GM12878 (cell line): ENCODE results near the gene MNAT1. TPM values are rescaled to one million over a fixed set of nuclear protein-coding genes. Genes with fewer than 3 reads are reported as not detected.
A peak's percentile ranks its signal among the peaks of the same experiment; 100 is the strongest.

Source experiments
- ATAC-seq: fragments of 200-7000 bp; cut with Tn5 transposase; 3 replicates; pipeline ENCODE4 v1.9.1; 2020; ENCODE audit warnings: mild to moderate bottlenecking, moderate library complexity
- BruUV-seq: library from RNA; stranded (reverse); fragments of 400-500 nt; replicated peaks from 2 replicates; lab custom pipeline; 2021; lab: Mats Ljungman, UMichigan
- CTCF ChIA-PET: fragments of 300-600 bp; sonication (Branson Sonifier 250); formaldehyde crosslinking; extraction: SDS; loops from one replicate; lab custom pipeline; 2021; ENCODE audit warnings: inconsistent platforms; lab: Yijun Ruan, JAX
- POLR2A ChIA-PET: fragments of 350-600 bp; formaldehyde crosslinking; extraction: SDS; loops from one replicate; lab custom pipeline; 2021; ENCODE audit warnings: inconsistent platforms; lab: Charles Lee
- RAD21 ChIA-PET: fragments of 300-600 bp; sonication (Branson Sonifier 250); formaldehyde crosslinking; loops from one replicate; lab custom pipeline; 2023; ENCODE audit warnings: antibody characterized with exemption; ENCODE audit not compliant: unreplicated experiment; lab: Charles Lee
- SMC1A ChIA-PET: fragments of 300-600 bp; sonication (Branson Sonifier 250); formaldehyde crosslinking; loops from one replicate; lab custom pipeline; 2023; ENCODE audit not compliant: unreplicated experiment, uncharacterized antibody; lab: Charles Lee
- DNase-seq: peaks from one replicate; pipeline ENCODE4 v3.0.0-alpha.2; 2011; ENCODE audit warnings: low read depth, low spot score
- FAIRE-seq: peaks from 3 replicates; lab custom pipeline; 2011; peaks lifted over from hg19 to GRCh38; lab: Jason Lieb, UNC
- H2AFZ ChIP-seq: 2 replicates; pipeline ENCODE4 v1.6.0; 2011; ENCODE audit warnings: low read depth, low read length, control low read depth; ENCODE audit not compliant: control insufficient read depth
- H3K27ac ChIP-seq: 2 replicates; pipeline ENCODE4 v1.5.1; 2011; ENCODE audit warnings: control low read depth; ENCODE audit not compliant: control insufficient read depth, insufficient read depth
- H3K27me3 ChIP-seq, 2 experiments: replicated peaks in 1 of 2; 2 replicates each; pipeline versions ENCODE4 v1.6.0 to v1.6.1; 2011; ENCODE audit warnings: low read length in 1 of 2; ENCODE audit not compliant: control insufficient read depth in 2 of 2, insufficient read depth in 2 of 2
- H3K36me3 ChIP-seq, 2 experiments: 2 replicates each; pipeline ENCODE4 v1.5.1; 2011; ENCODE audit warnings: low read length in 1 of 2; ENCODE audit not compliant: control insufficient read depth in 2 of 2, insufficient read depth in 2 of 2
- H3K4me1 ChIP-seq: 2 replicates; pipeline ENCODE4 v1.6.1; 2011; ENCODE audit warnings: mild to moderate bottlenecking, low read length, moderate library complexity, mixed read lengths; ENCODE audit not compliant: control insufficient read depth, insufficient read depth
- H3K4me2 ChIP-seq: 2 replicates; pipeline ENCODE4 v1.6.0; 2011; ENCODE audit warnings: control low read depth; ENCODE audit not compliant: control insufficient read depth, insufficient read depth
- H3K4me3 ChIP-seq: fragments of 200-600 bp; sonication (generic); 2 replicates; pipeline ENCODE4 v1.5.1; 2016
- H3K79me2 ChIP-seq: 2 replicates; pipeline ENCODE4 v1.6.0; 2011; ENCODE audit warnings: low read length; ENCODE audit not compliant: control insufficient read depth, insufficient read depth
- H3K9ac ChIP-seq: 2 replicates; pipeline ENCODE4 v1.8.0; 2011; ENCODE audit warnings: low read length, control low read depth, mixed read lengths; ENCODE audit not compliant: control insufficient read depth, insufficient read depth
- H3K9me3 ChIP-seq: replicated peaks from 3 replicates; pipeline ENCODE4 v1.5.1; 2011; ENCODE audit warnings: mild to moderate bottlenecking, low read length; ENCODE audit not compliant: control insufficient read depth, insufficient read depth
- H4K20me1 ChIP-seq: 2 replicates; pipeline ENCODE4 v1.6.0; 2011; ENCODE audit not compliant: control insufficient read depth, insufficient read depth
- CHD4 ChIP-seq: fragments of 200-600 bp; sonication (generic); IDR thresholded peaks from 2 replicates; pipeline ENCODE4 v1.6.1; 2016; ENCODE audit warnings: mild to moderate bottlenecking
- EGR1 ChIP-seq, 2 experiments: IDR thresholded peaks; 1 replicate in 1 of 2; 2 replicates in 1 of 2; pipeline ENCODE4 v1.6.1; 2011 to 2012; ENCODE audit warnings: low read depth in 2 of 2, low read length in 2 of 2, borderline replicate concordance in 1 of 2, mild to moderate bottlenecking in 1 of 2, moderate library complexity in 1 of 2
- JUND ChIP-seq: IDR thresholded peaks from 2 replicates; pipeline ENCODE4 v1.6.1; 2012; ENCODE audit warnings: low read depth, mild to moderate bottlenecking, low read length, improper control_type of control experiment, moderate library complexity
- LARP7 ChIP-seq: fragments of 450-650 bp; IDR thresholded peaks from 2 replicates; pipeline ENCODE4 v1.6.1; 2017; ENCODE audit warnings: mild to moderate bottlenecking
- NRF1 ChIP-seq: conservative IDR thresholded peaks from 2 replicates; pipeline ENCODE4 v1.6.1; 2011; ENCODE audit warnings: mild to moderate bottlenecking, low read depth, low read length, improper control_type of control experiment
- PAX8 ChIP-seq: fragments of 450-650 bp; IDR thresholded peaks from 2 replicates; pipeline ENCODE4 v1.6.1; 2017; ENCODE audit warnings: mild to moderate bottlenecking, moderate library complexity
- POLR2AphosphoS2 ChIP-seq: IDR thresholded peaks from 2 replicates; pipeline ENCODE4 v1.6.1; 2011; ENCODE audit warnings: low read depth, mild to moderate bottlenecking, low read length, improper control_type of control experiment, moderate library complexity
- TCF3 ChIP-seq: IDR thresholded peaks from 2 replicates; pipeline ENCODE4 v1.6.1; 2012; ENCODE audit warnings: low read depth, mild to moderate bottlenecking, low read length, borderline replicate concordance; ENCODE audit not compliant: insufficient read depth
- YBX1 ChIP-seq: fragments of 450-650 bp; IDR thresholded peaks from 2 replicates; pipeline ENCODE4 v1.6.1; 2016; ENCODE audit warnings: antibody characterized with exemption
- ZNF217 ChIP-seq: fragments of 450-650 bp; IDR thresholded peaks from 2 replicates; pipeline ENCODE4 v1.6.1; 2017; ENCODE audit warnings: antibody characterized with exemption, mild to moderate bottlenecking
- ZNF622 ChIP-seq: fragments of 450-650 bp; IDR thresholded peaks from 2 replicates; pipeline ENCODE4 v1.6.1; 2017; ENCODE audit warnings: mild to moderate bottlenecking, inconsistent platforms
- WGBS: methylation state at CpG from one replicate; pipeline ENCODE4 v1.1.6; 2016; ENCODE audit warnings: low lambda C conversion rate; ENCODE audit not compliant: insufficient replicate concordance, insufficient coverage; ENCODE audit errors: missing lambda C conversion rate; 5-methylcytosine and 5-hydroxymethylcytosine counted together
- in situ Hi-C: fragments of 300-500 bp; cut with MboI; formaldehyde crosslinking; loops from 9 replicates; pipeline ENCODE4 v1.14.3; 2018; ENCODE audit warnings: mixed read lengths
- intact Hi-C: fragments of 100-400 bp; cut with micrococcal nuclease; formaldehyde crosslinking; loops from one replicate; pipeline ENCODE4 v1.14.2; 2022; ENCODE audit not compliant: unreplicated experiment
- polyA plus RNA-seq, 11 experiments: library from polyadenylated mRNA; depleted of rRNA in 4 of 11; unstranded in 6 of 11; stranded (reverse) in 5 of 11; fragments of >200 nt; fragmentation: Nextera tagmentation in 4 of 11; fragmentation: Illumina TruSeq in 1 of 11; extraction: Ambion mirVana in 4 of 11; extraction: Trizol in 1 of 11; gene quantifications; 1 replicate in 1 of 11; 2 replicates in 10 of 11; pipeline versions ENCODE4 v1.2.1 to v1.2.3, GENCODE V29; 2011 to 2016; ENCODE audit warnings: inconsistent platforms in 2 of 11, missing spikeins in 2 of 11, low read depth in 1 of 11
- total RNA-seq, 4 experiments: library from RNA; depleted of rRNA in 3 of 4; stranded (reverse); fragments of >200 nt in 3 of 4; fragmentation: Illumina TruSeq in 1 of 4; extraction: Trizol in 1 of 4; gene quantifications; 2 replicates each; pipeline versions ENCODE4 v1.2.1 to v1.2.3, GENCODE V29; 2013 to 2021
- TF ChIP-seq, protein P1 (sequence below): IDR thresholded peaks from 2 replicates; pipeline ENCODE4 v1.6.1; 2011; ENCODE audit warnings: borderline replicate concordance, low read depth, mild to moderate bottlenecking, moderate library complexity, low read length; ENCODE audit not compliant: insufficient read depth, poor library complexity, severe bottlenecking
- TF ChIP-seq, protein P2 (sequence below): fragments of 450-650 bp; formaldehyde crosslinking; IDR thresholded peaks from 2 replicates; pipeline ENCODE4 v1.4.0; 2022; ENCODE audit warnings: mild to moderate bottlenecking, moderate library complexity

Gene MNAT1
- total and polyA plus RNA-seq, 10 of the 15 experiments (the other 5 are each of a cell fraction or from before 2014, with no cell fraction given) = 26.5 to 67.4 (median 40.8) TPM

DNA sequence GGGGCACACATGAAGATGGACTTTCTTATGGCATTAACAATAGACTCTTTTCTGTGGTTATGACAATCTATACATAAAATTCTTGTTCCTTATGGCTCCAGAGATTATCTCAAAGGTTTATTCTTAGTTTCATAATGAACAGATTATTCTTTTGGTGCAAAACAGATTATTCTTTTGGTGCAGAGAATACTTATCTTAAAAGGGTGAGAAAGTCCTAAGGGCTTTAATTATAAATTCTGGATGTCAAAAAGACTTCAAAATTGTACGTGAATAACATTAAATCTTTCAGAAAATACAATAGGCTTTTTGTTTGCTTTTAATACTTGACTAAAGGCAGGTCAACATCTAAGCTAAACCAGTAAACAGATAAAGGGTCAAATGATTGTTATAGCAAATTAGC is 69.3 kb downstream of the MNAT1 start:
- no peak for TF ChIP-seq ZNF622
- TF ChIP-seq NRF1 = no peak
- no peak for TF ChIP-seq EGR1 (IDR thresholded peaks at IDR 0.05; ENCODE audit: borderline replicate concordance in 1 of 2, low read depth in 2 of 2, low read length in 2 of 2)
- TF ChIP-seq, all 136 proteins: peak for 0
- SMC1A ChIA-PET = interaction anchor here (1.1 kb wide), 1 partner anchor 9 kb away, joined by 3 read pairs; no protein-coding TSS in a partner anchor
- Histone ChIP-seq H3K27ac (no peak overlapping the region), H2AFZ (no peak overlapping the region), H3K79me2 (no peaks in the 10 kb centered on the region), H3K4me2 (no peak overlapping the region), H4K20me1 (no peaks in the 10 kb centered on the region), H3K4me1 (no peaks in the 10 kb centered on the region), H3K9ac (no peak overlapping the region), H3K36me3 (no peaks in the 10 kb centered on the region), H3K27me3 (no peaks in the 10 kb centered on the region), H3K9me3 (no peaks in the 10 kb centered on the region; the same call in 2 of the 3 replicates), H3K4me3 (no peak overlapping the region)
- BruUV-seq = no TSS peak
- WGBS = 96% methylated on average over 1 of the region's 1 CpG
- CTCF ChIA-PET = no interaction called here
- DNase-seq (no peak), FAIRE-seq (no peak), ATAC-seq (no peak)
- intact Hi-C loops (no loop called here), in situ Hi-C loops (no loop called here)
- POLR2A ChIA-PET = no interaction called here
- RAD21 ChIA-PET = no interaction called here

- ATAC-seq = peak; percentile 14; the same call in 1 of the 3 replicates
- Histone ChIP-seq H3K9ac (no peak overlapping the region), H3K4me1 (no peaks in the 10 kb centered on the region), H2AFZ (no peak overlapping the region), H3K36me3 (no peaks in the 10 kb centered on the region), H4K20me1 (no peaks in the 10 kb centered on the region), H3K27me3 (no peaks in the 10 kb centered on the region), H3K4me2 (no peak overlapping the region), H3K27ac (no peak overlapping the region), H3K4me3 (no peak overlapping the region), H3K9me3 (no peaks in the 10 kb centered on the region; the same call in 2 of the 3 replicates), H3K79me2 (no peaks in the 10 kb centered on the region)
- DNase-seq = no peak
- in situ Hi-C loops (no loop called here), intact Hi-C loops (no loop called here)
- POLR2A ChIA-PET = no interaction called here
- RAD21 ChIA-PET = interaction anchor here (1.0 kb wide), 1 partner anchor 11 kb away, joined by 3 read pairs; no protein-coding TSS in a partner anchor
- BruUV-seq = no TSS peak
- SMC1A ChIA-PET = no interaction called here
- 100% methylated on average over 1 of the region's 1 CpG for WGBS
- no peak for FAIRE-seq
- CTCF ChIA-PET = no interaction called here
- TF ChIP-seq POLR2AphosphoS2 (no peak), YBX1 (no peak), TCF3 (no peak), LARP7 (no peak), JUND (no peak), PAX8 (no peak), ZNF217 (no peak), CHD4 (no peak)
- TF ChIP-seq, protein P1, sequence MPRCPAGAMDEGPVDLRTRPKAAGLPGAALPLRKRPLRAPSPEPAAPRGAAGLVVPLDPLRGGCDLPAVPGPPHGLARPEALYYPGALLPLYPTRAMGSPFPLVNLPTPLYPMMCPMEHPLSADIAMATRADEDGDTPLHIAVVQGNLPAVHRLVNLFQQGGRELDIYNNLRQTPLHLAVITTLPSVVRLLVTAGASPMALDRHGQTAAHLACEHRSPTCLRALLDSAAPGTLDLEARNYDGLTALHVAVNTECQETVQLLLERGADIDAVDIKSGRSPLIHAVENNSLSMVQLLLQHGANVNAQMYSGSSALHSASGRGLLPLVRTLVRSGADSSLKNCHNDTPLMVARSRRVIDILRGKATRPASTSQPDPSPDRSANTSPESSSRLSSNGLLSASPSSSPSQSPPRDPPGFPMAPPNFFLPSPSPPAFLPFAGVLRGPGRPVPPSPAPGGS = no peak
- TF ChIP-seq, protein P2, sequence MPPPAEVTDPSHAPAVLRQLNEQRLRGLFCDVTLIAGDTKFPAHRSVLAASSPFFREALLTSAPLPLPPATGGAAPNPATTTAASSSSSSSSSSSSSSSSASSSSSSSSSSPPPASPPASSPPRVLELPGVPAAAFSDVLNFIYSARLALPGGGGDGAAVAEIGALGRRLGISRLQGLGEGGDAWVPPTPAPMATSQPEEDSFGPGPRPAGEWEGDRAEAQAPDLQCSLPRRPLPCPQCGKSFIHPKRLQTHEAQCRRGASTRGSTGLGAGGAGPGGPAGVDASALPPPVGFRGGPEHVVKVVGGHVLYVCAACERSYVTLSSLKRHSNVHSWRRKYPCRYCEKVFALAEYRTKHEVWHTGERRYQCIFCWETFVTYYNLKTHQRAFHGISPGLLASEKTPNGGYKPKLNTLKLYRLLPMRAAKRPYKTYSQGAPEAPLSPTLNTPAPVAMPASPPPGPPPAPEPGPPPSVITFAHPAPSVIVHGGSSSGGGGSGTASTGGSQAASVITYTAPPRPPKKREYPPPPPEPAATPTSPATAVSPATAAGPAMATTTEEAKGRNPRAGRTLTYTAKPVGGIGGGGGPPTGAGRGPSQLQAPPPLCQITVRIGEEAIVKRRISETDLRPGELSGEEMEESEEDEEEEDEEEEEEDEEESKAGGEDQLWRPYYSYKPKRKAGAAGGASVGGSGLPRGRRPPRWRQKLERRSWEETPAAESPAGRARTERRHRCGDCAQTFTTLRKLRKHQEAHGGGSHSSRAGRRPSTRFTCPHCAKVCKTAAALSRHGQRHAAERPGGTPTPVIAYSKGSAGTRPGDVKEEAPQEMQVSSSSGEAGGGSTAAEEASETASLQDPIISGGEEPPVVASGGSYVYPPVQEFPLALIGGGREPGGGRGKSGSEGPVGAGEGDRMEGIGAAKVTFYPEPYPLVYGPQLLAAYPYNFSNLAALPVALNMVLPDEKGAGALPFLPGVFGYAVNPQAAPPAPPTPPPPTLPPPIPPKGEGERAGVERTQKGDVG (CRISPR knock-in tag) = no peak
Measured at GRCh38 chr14:60805841-60806430, 71.4 kb downstream of the MNAT1 start.
